HEK293T (cell line): ENCODE measurements around the gene MYB.
"Not testable (repeated sequence)": the region's sequence is repeated elsewhere in the genome, so short reads cannot be mapped to it uniquely, and the experiment has no call there.

Experiments
- CTCF ChIA-PET: fragments of 350-600 bp; formaldehyde crosslinking; extraction: SDS; loops from one replicate; lab custom pipeline; 2021; ENCODE audit warnings: antibody characterized with exemption, inconsistent platforms; lab: Yijun Ruan, JAX
- POLR2A ChIA-PET: fragments of 350-600 bp; formaldehyde crosslinking; extraction: SDS; loops from one replicate; lab custom pipeline; 2020; ENCODE audit warnings: antibody characterized with exemption, inconsistent platforms; lab: Yijun Ruan, JAX
- DNase-seq: peaks from one replicate; pipeline ENCODE4 v3.0.0; 2012; ENCODE audit warnings: mixed read lengths; ENCODE audit errors: extremely low spot score
- ARNT ChIP-seq: fragments of 450-650 bp; IDR thresholded peaks from 2 replicates; pipeline ENCODE4 v1.6.1; 2017; ENCODE audit warnings: mild to moderate bottlenecking
- BHLHE40 ChIP-seq: fragments of 450-650 bp; IDR thresholded peaks from 2 replicates; pipeline ENCODE4 v1.6.1; 2016; ENCODE audit warnings: mild to moderate bottlenecking, moderate library complexity, borderline replicate concordance
- CTBP1 ChIP-seq: fragments of 450-650 bp; IDR thresholded peaks from 2 replicates; pipeline ENCODE4 v1.6.1; 2016; ENCODE audit warnings: borderline replicate concordance
- ELF4 ChIP-seq: fragments of 450-650 bp; IDR thresholded peaks from 2 replicates; pipeline ENCODE4 v1.6.1; 2017; ENCODE audit warnings: antibody characterized with exemption
- FOXK2 ChIP-seq: fragments of 450-650 bp; IDR thresholded peaks from 2 replicates; pipeline ENCODE4 v1.6.1; 2016; ENCODE audit warnings: mild to moderate bottlenecking
- FOXM1 ChIP-seq: fragments of 450-650 bp; IDR thresholded peaks from 2 replicates; pipeline ENCODE4 v1.6.1; 2017; ENCODE audit warnings: mild to moderate bottlenecking, borderline replicate concordance
- HDGF ChIP-seq: fragments of 450-650 bp; IDR thresholded peaks from 2 replicates; pipeline ENCODE4 v1.6.1; 2017; ENCODE audit warnings: antibody characterized with exemption, borderline replicate concordance
- L3MBTL2 ChIP-seq: fragments of 450-650 bp; conservative IDR thresholded peaks from 2 replicates; pipeline ENCODE4 v1.6.1; 2016; ENCODE audit warnings: mild to moderate bottlenecking
- LEF1 ChIP-seq: fragments of 450-650 bp; IDR thresholded peaks from 2 replicates; pipeline ENCODE4 v1.6.1; 2017; ENCODE audit warnings: mild to moderate bottlenecking, borderline replicate concordance
- NFRKB ChIP-seq: fragments of 450-650 bp; IDR thresholded peaks from 2 replicates; pipeline ENCODE4 v1.6.1; 2016; ENCODE audit warnings: mild to moderate bottlenecking, moderate library complexity
- SP1 ChIP-seq: fragments of 450-650 bp; IDR thresholded peaks from 2 replicates; pipeline ENCODE4 v1.6.1; 2017
- SUZ12 ChIP-seq: fragments of 450-650 bp; IDR thresholded peaks from 2 replicates; pipeline ENCODE4 v1.6.1; 2016; ENCODE audit warnings: mild to moderate bottlenecking
- TARDBP ChIP-seq: fragments of 450-650 bp; IDR thresholded peaks from 2 replicates; pipeline ENCODE4 v1.6.1; 2016
- ZNF384 ChIP-seq: fragments of 450-650 bp; IDR thresholded peaks from 2 replicates; pipeline ENCODE4 v1.6.1; 2016
- TF ChIP-seq, protein P1 (sequence below): fragments of 450-650 bp; IDR thresholded peaks from 2 replicates; pipeline ENCODE4 v1.6.1; 2016

MYB gene

GRCh38 chr6:135180542-135181332 is at the start of gene MYB:
Gene MYB (plus strand): TSS chr6:135181308. CDS start chr6:135181514, 206 bp downstream.
- peak; percentile 92 for DNase-seq
- CTCF ChIA-PET = interaction anchor here (0.8 to 1.0 kb wide), 2 partner anchors 18 kb away, joined by 4 read pairs; no protein-coding TSS in a partner anchor
- TF ChIP-seq L3MBTL2 (peak; percentile 78), FOXM1 (peak; percentile 38; the same call in 1 of the 2 replicates), ARNT (0 out of 2 replicates have a peak, but pooled peaks have one; percentile 45), TARDBP (no peak)
- POLR2A ChIA-PET = interaction anchor here (0.6 to 2.4 kb wide), 8 partner anchors 9 to 1293 kb away, joined by 3 to 12 read pairs (median 3); partner anchors contain the start of gene HBS1L

GRCh38 chr6:135132776-135133175 is 48.3 kb upstream of the MYB start:
- POLR2A ChIA-PET = no interaction called here
- CTCF ChIA-PET = no interaction called here
- TF ChIP-seq NFRKB (no peak), L3MBTL2 (no peak), ELF4 (no peak), FOXM1 (no peak), BHLHE40 (no peak), FOXK2 (no peak), SP1 (no peak), ZNF384 (no peak), ARNT (no peak)
- no peak for DNase-seq

GRCh38 chr6:135135835-135136234 is 45.3 kb upstream of the MYB start:
- ChIA-PET CTCF (no interaction called here), POLR2A (interaction anchor here (0.6 kb wide), 1 partner anchor 9 kb away, joined by 5 read pairs; no protein-coding TSS in a partner anchor)
- DNase-seq = no peak

DNA sequence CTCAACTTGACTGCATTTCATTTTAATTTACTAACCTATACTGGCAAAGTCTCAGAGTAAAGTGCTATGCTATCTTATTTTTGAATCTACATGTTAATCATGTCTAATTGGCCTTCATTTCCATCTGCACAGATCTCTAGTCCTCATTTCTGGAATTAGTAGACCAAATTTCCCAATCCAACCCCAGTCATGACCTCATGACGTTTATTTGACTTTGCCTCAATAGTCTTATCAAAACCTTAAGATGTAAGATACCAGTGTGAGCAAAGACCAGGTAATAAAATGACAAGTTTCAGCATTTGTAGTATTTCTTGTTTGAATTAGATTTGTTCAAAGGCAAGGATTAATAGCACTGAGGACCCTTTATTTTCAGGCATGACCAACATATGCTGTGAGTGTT is 43.3 kb upstream of the MYB start:
- no peak for DNase-seq
- TF ChIP-seq CTBP1 (no peak), ARNT (no peak)
- CTCF ChIA-PET = no interaction called here
- POLR2A ChIA-PET = interaction anchor here (1.2 kb wide), 1 partner anchor 83 kb away, joined by 3 read pairs; the partner anchor contains the start of gene HBS1L

More at GRCh38 chr6:135135835-135136234, 45.3 kb upstream of the MYB start:
- no peak for TF ChIP-seq FOXM1
- no peak for TF ChIP-seq ZNF384
- no peak for TF ChIP-seq SUZ12

DNA sequence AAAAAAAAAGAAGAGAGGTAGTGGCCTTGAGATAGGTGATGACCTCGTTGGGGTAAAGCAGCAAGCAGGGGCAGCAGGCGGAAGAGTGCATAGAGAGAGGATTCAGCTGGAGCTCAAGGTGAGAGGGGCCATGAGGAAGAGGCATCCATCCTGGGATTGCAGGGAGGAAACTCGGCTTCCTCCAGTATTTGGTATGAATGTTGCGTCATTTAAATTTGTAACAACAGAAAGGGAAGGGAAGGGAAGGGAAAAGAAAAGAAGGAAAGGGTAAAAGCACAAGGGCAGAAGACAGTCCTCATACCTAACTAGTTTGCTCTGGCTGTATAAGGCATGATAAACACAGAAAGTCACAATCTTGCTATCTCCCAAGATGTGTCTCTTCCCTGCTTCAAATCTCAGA is 39.9 kb upstream of the MYB start:
- POLR2A ChIA-PET = interaction anchor here (1.3 kb wide), 1 partner anchor 86 kb away, joined by 4 read pairs; the partner anchor contains the start of gene HBS1L
- CTCF ChIA-PET = no interaction called here
- no peak for TF ChIP-seq ELF4
- no peak for TF ChIP-seq TARDBP
- no peak for TF ChIP-seq SP1
- no peak for TF ChIP-seq CTBP1
- no peak for DNase-seq

- POLR2A ChIA-PET = interaction anchor here (1.0 kb wide), 1 partner anchor 39 kb away, joined by 3 read pairs; the partner anchor contains the start of gene MYB
- no peak for DNase-seq
- TF ChIP-seq SUZ12 (no peak), TARDBP (no peak), ZNF384 (no peak), BHLHE40 (no peak), ELF4 (no peak), HDGF (no peak), SP1 (no peak), CTBP1 (no peak), NFRKB (no peak), FOXM1 (no peak), FOXK2 (no peak), L3MBTL2 (no peak), LEF1 (no peak)
- TF ChIP-seq, protein P1, sequence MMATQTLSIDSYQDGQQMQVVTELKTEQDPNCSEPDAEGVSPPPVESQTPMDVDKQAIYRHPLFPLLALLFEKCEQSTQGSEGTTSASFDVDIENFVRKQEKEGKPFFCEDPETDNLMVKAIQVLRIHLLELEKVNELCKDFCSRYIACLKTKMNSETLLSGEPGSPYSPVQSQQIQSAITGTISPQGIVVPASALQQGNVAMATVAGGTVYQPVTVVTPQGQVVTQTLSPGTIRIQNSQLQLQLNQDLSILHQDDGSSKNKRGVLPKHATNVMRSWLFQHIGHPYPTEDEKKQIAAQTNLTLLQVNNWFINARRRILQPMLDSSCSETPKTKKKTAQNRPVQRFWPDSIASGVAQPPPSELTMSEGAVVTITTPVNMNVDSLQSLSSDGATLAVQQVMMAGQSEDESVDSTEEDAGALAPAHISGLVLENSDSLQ = no peak
- CTCF ChIA-PET = no interaction called here
Observed at GRCh38 chr6:135141728-135142127, 39.4 kb upstream of the MYB start.

- CTCF ChIA-PET = interaction anchor here (1.5 kb wide), 1 partner anchor 20 kb away, joined by 4 read pairs; no protein-coding TSS in a partner anchor
- DNase-seq = not testable (repeated sequence)
- POLR2A ChIA-PET = interaction anchor here (1.0 kb wide), 1 partner anchor 39 kb away, joined by 3 read pairs; the partner anchor contains the start of gene MYB
Observed at GRCh38 chr6:135142232-135142631, 38.9 kb upstream of the MYB start.

- CTCF ChIA-PET = interaction anchor here (0.6 to 1.1 kb wide), 7 partner anchors 12 to 443 kb away, joined by 3 to 5 read pairs (median 3); no protein-coding TSS in a partner anchor
- DNase-seq = no peak
- no peak for TF ChIP-seq FOXM1
- TF ChIP-seq SP1 = no peak
- POLR2A ChIA-PET = interaction anchor here (0.6 kb wide), 1 partner anchor 9 kb away, joined by 5 read pairs; no protein-coding TSS in a partner anchor
Observed at GRCh38 chr6:135144673-135145062, 36.4 kb upstream of the MYB start.
